H9 (cell line): ENCODE data around the gene VPS13C. TPM values are rescaled to one million over a fixed set of nuclear protein-coding genes. Genes with fewer than 3 reads are reported as not detected.

Experiments used
- DNase-seq: peaks from one replicate; pipeline ENCODE4 v3.0.0-alpha.2; 2017
- H2AFZ ChIP-seq: one replicate; pipeline ENCODE4 v1.6.1; 2013; ENCODE audit warnings: mild to moderate bottlenecking, low read length, control low read depth, moderate library complexity
- H2AK5ac ChIP-seq: 2 replicates; pipeline ENCODE4 v1.6.1; 2013; ENCODE audit warnings: low read length, control low read depth, mixed read lengths; ENCODE audit not compliant: insufficient read length
- H2BK120ac ChIP-seq: one replicate; pipeline ENCODE4 v1.6.1; 2013; ENCODE audit warnings: low read depth, mild to moderate bottlenecking, low read length, control low read depth, inconsistent platforms; ENCODE audit not compliant: poor library complexity, severe bottlenecking
- H2BK12ac ChIP-seq: 2 replicates; pipeline ENCODE4 v1.6.1; 2013; ENCODE audit warnings: low read length, control low read depth, mixed read lengths, low read depth; ENCODE audit not compliant: insufficient read length
- H2BK15ac ChIP-seq: 2 replicates; pipeline ENCODE4 v1.6.1; 2013; ENCODE audit warnings: low read depth, low read length, control low read depth
- H2BK20ac ChIP-seq: one replicate; pipeline ENCODE4 v1.6.1; 2013; ENCODE audit warnings: low read depth, mild to moderate bottlenecking, low read length, control low read depth, inconsistent platforms; ENCODE audit not compliant: poor library complexity, severe bottlenecking
- H2BK5ac ChIP-seq: 2 replicates; pipeline ENCODE4 v1.6.1; 2013; ENCODE audit warnings: low read length, control low read depth, mixed read lengths; ENCODE audit not compliant: insufficient read length
- H3K14ac ChIP-seq: 2 replicates; pipeline ENCODE4 v1.6.1; 2013; ENCODE audit warnings: low read length, control low read depth; ENCODE audit not compliant: insufficient read depth
- H3K18ac ChIP-seq: 2 replicates; pipeline ENCODE4 v1.6.1; 2013; ENCODE audit warnings: low read depth, mild to moderate bottlenecking, mixed read lengths, low read length, control low read depth; ENCODE audit not compliant: insufficient read length
- H3K23ac ChIP-seq: 2 replicates; pipeline ENCODE4 v1.6.1; 2013; ENCODE audit warnings: low read length, control low read depth, mixed read lengths, low read depth; ENCODE audit not compliant: insufficient read length
- H3K23me2 ChIP-seq: 2 replicates; pipeline ENCODE4 v1.6.1; 2013; ENCODE audit warnings: low read depth, mild to moderate bottlenecking, mixed read lengths, low read length, control low read depth; ENCODE audit not compliant: insufficient read length, poor library complexity, severe bottlenecking
- H3K27ac ChIP-seq: 2 replicates; pipeline ENCODE4 v1.5.1; 2013; ENCODE audit warnings: low read length, control low read depth, mixed read lengths, low read depth; ENCODE audit not compliant: insufficient read length
- H3K27me3 ChIP-seq: 2 replicates; pipeline ENCODE4 v1.6.1; 2013; ENCODE audit warnings: low read length, control low read depth, inconsistent platforms; ENCODE audit not compliant: insufficient read depth
- H3K4ac ChIP-seq: 2 replicates; pipeline ENCODE4 v1.6.1; 2013; ENCODE audit warnings: low read depth, mild to moderate bottlenecking, control low read depth, inconsistent platforms, low read length, moderate library complexity
- H3K4me1 ChIP-seq: 2 replicates; pipeline ENCODE4 v1.6.1; 2013; ENCODE audit warnings: low read length, control low read depth, inconsistent platforms; ENCODE audit not compliant: insufficient read depth
- H3K4me2 ChIP-seq: 2 replicates; pipeline ENCODE4 v1.6.1; 2013; ENCODE audit warnings: low read length, control low read depth, mixed read lengths; ENCODE audit not compliant: insufficient read length, insufficient read depth
- H3K56ac ChIP-seq: 2 replicates; pipeline ENCODE4 v1.6.1; 2013; ENCODE audit warnings: low read depth, mild to moderate bottlenecking, mixed read lengths, low read length, control low read depth; ENCODE audit not compliant: insufficient read length
- H3K79me1 ChIP-seq: 2 replicates; pipeline ENCODE4 v1.6.1; 2013; ENCODE audit warnings: low read depth, mild to moderate bottlenecking, moderate library complexity, low read length, control low read depth, inconsistent platforms; ENCODE audit not compliant: insufficient read depth, poor library complexity, severe bottlenecking
- H3K79me2 ChIP-seq: 2 replicates; pipeline ENCODE4 v1.6.1; 2013; ENCODE audit warnings: low read length, control low read depth, inconsistent platforms; ENCODE audit not compliant: insufficient read depth
- H3K9ac ChIP-seq: 2 replicates; pipeline ENCODE4 v1.6.1; 2013; ENCODE audit warnings: low read length, control low read depth, mixed read lengths; ENCODE audit not compliant: insufficient read length; ENCODE audit errors: extremely low read depth
- H3K9me3 ChIP-seq: one replicate; pipeline ENCODE4 v1.6.1; 2013; ENCODE audit warnings: low read depth, low read length, inconsistent platforms; ENCODE audit not compliant: control insufficient read depth
- H3T11ph ChIP-seq: one replicate; pipeline ENCODE4 v1.6.1; 2013; ENCODE audit warnings: mild to moderate bottlenecking, low read length, control low read depth, inconsistent platforms
- H4K20me1 ChIP-seq: one replicate; pipeline ENCODE4 v1.6.1; 2013; ENCODE audit not compliant: control insufficient read depth, insufficient read length, insufficient read depth
- H4K5ac ChIP-seq: 2 replicates; pipeline ENCODE4 v1.6.1; 2013; ENCODE audit warnings: low read depth, mild to moderate bottlenecking, mixed read lengths, low read length, control low read depth; ENCODE audit not compliant: insufficient read length
- H4K8ac ChIP-seq: replicated peaks from 2 replicates; pipeline ENCODE4 v1.6.1; 2013; ENCODE audit warnings: low read length, control low read depth, mixed read lengths, low read depth; ENCODE audit not compliant: insufficient read length
- H4K91ac ChIP-seq: 2 replicates; pipeline ENCODE4 v1.6.1; 2013; ENCODE audit warnings: low read depth, mild to moderate bottlenecking, moderate library complexity, mixed read lengths, low read length, control low read depth; ENCODE audit not compliant: insufficient read length
- H3K27ac Mint-ChIP-seq, 3 experiments: 2 replicates in 2 of 3; 3 replicates in 1 of 3; pipeline ENCODE4 v1.8.0; 2020 to 2021; ENCODE audit warnings: mixed read lengths in 3 of 3, mild to moderate bottlenecking in 1 of 3, moderate library complexity in 1 of 3
- H3K27me3 Mint-ChIP-seq: 2 replicates; pipeline ENCODE4 v1.8.0; 2021; ENCODE audit warnings: low read depth, mild to moderate bottlenecking, moderate library complexity, mixed read lengths
- H3K36me3 Mint-ChIP-seq, 3 experiments: 2 replicates in 2 of 3; 3 replicates in 1 of 3; pipeline ENCODE4 v1.8.0; 2020 to 2021; ENCODE audit warnings: low read depth in 3 of 3, mixed read lengths in 3 of 3; ENCODE audit not compliant: insufficient read depth in 1 of 3
- H3K4me1 Mint-ChIP-seq, 2 experiments: 2 replicates each; pipeline ENCODE4 v1.8.0; 2020; ENCODE audit warnings: mixed read lengths in 2 of 2
- H3K4me3 Mint-ChIP-seq, 2 experiments: 2 replicates in 1 of 2; 3 replicates in 1 of 2; pipeline ENCODE4 v1.8.0; 2020 to 2021; ENCODE audit warnings: mild to moderate bottlenecking in 2 of 2, mixed read lengths in 2 of 2, moderate library complexity in 1 of 2
- H3K9me3 Mint-ChIP-seq, 2 experiments: 2 replicates in 1 of 2; 3 replicates in 1 of 2; pipeline ENCODE4 v1.8.0; 2020; ENCODE audit warnings: mild to moderate bottlenecking in 2 of 2, mixed read lengths in 2 of 2, moderate library complexity in 1 of 2
- WGBS: extraction: QIAGEN DNeasy Blood & Tissue Kit; methylation state at CpG from one replicate; pipeline ENCODE4 v1.1.7; 2013; ENCODE audit warnings: missing lambda C conversion rate, low lambda C conversion rate, mixed read lengths; ENCODE audit not compliant: insufficient read length; ENCODE audit errors: extremely low coverage; 5-methylcytosine and 5-hydroxymethylcytosine counted together
- total RNA-seq: library from RNA; stranded (reverse); gene quantifications from 2 replicates; pipeline ENCODE4 v1.2.1, GENCODE V29; 2021
- TF ChIP-seq, protein P1 (sequence below): fragments of 200-600 bp; sonication (generic); conservative IDR thresholded peaks from 3 replicates; pipeline ENCODE4 v1.8.0; 2021; ENCODE audit warnings: antibody characterized with exemption, mild to moderate bottlenecking

Gene VPS13C
- total RNA-seq, 1 experiment from 2014 or later = 14.2 TPM

DNA sequence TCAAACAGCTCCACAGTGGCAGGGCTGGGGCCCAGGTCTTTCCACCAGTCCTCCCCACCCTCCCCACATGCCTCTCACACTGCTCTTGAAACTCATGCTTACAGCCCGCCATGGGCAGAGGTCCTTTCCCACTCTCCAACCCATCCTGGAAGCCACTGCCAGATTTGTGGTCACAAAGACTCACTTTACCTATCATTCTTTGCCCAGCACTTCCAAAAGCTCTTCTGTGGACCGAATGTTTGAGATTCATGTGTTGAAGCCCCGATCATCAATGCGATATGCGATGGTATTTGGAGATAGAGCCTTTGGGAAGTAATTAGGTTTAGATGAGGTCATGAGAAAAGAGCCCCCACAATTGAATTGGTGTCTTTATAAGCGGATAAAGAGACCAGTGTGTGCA lies 247.8 kb downstream of the VPS13C start:
- H3K4me3 Mint-ChIP-seq = no peak overlapping the region
- Histone ChIP-seq H3K18ac (no peak overlapping the region), H3K27me3 (no peaks in the 10 kb centered on the region), H2BK5ac (no peak overlapping the region), H2BK20ac (no peak overlapping the region), H3K79me1 (no peaks in the 10 kb centered on the region), H3K4ac (no peak overlapping the region), H2AFZ (no peak overlapping the region), H4K8ac (no peak overlapping the region), H3K14ac (no peak overlapping the region), H4K5ac (no peak overlapping the region), H4K20me1 (no peaks in the 10 kb centered on the region), H3K4me2 (no peak overlapping the region), H2AK5ac (no peak overlapping the region), H4K91ac (no peak overlapping the region), H3K27ac (no peak overlapping the region), H3K9ac (no peak overlapping the region), H3K56ac (no peak overlapping the region), H3K23ac (no peak overlapping the region), H3K9me3 (no peaks in the 10 kb centered on the region), H3K23me2 (no peaks in the 10 kb centered on the region), H3T11ph (no peak overlapping the region), H3K79me2 (no peaks in the 10 kb centered on the region), H2BK12ac (no peak overlapping the region), H2BK15ac (no peak overlapping the region), H2BK120ac (no peak overlapping the region), H3K4me1 (no peaks in the 10 kb centered on the region; the same call in 1 of the 2 replicates)
- H3K27ac Mint-ChIP-seq = no peak overlapping the region
- no peaks in the 10 kb centered on the region for H3K27me3 Mint-ChIP-seq
- H3K4me1 Mint-ChIP-seq = peaks cover 7 to 12% of the 10 kb centered on the region in 2 experiments
- H3K36me3 Mint-ChIP-seq = no peaks in the 10 kb centered on the region
- no peaks in the 10 kb centered on the region for H3K9me3 Mint-ChIP-seq
- DNase-seq = no peak
- no CpG with 5 or more reads among the region's 6 CpGs for WGBS
- TF ChIP-seq, protein P1, sequence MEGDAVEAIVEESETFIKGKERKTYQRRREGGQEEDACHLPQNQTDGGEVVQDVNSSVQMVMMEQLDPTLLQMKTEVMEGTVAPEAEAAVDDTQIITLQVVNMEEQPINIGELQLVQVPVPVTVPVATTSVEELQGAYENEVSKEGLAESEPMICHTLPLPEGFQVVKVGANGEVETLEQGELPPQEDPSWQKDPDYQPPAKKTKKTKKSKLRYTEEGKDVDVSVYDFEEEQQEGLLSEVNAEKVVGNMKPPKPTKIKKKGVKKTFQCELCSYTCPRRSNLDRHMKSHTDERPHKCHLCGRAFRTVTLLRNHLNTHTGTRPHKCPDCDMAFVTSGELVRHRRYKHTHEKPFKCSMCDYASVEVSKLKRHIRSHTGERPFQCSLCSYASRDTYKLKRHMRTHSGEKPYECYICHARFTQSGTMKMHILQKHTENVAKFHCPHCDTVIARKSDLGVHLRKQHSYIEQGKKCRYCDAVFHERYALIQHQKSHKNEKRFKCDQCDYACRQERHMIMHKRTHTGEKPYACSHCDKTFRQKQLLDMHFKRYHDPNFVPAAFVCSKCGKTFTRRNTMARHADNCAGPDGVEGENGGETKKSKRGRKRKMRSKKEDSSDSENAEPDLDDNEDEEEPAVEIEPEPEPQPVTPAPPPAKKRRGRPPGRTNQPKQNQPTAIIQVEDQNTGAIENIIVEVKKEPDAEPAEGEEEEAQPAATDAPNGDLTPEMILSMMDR = no peak
